Subcutaneous adipose tissue (tissue), 4 donors: ENCODE results near the gene TRAM2. TPM values are rescaled to one million over a fixed set of nuclear protein-coding genes. Genes with fewer than 3 reads are reported as not detected.

Experiments
- total RNA-seq, 4 donors: library from RNA; depleted of rRNA; stranded (reverse); fragments of >200 nt; gene quantifications; one replicate each; pipeline ENCODE4 v1.1.0, GENCODE V29; 2016
- TF ChIP-seq, protein P1 (sequence below): fragments of 450-650 bp; IDR thresholded peaks from one replicate; pipeline ENCODE4 v1.5.1; 2016; ENCODE audit warnings: low read depth, mild to moderate bottlenecking, control low read depth, antibody characterized with exemption, moderate library complexity

The TRAM2 gene
- total RNA-seq, 4 donors from 2014 or later = 18.3 to 39.1 (median 27.6) TPM

DNA sequence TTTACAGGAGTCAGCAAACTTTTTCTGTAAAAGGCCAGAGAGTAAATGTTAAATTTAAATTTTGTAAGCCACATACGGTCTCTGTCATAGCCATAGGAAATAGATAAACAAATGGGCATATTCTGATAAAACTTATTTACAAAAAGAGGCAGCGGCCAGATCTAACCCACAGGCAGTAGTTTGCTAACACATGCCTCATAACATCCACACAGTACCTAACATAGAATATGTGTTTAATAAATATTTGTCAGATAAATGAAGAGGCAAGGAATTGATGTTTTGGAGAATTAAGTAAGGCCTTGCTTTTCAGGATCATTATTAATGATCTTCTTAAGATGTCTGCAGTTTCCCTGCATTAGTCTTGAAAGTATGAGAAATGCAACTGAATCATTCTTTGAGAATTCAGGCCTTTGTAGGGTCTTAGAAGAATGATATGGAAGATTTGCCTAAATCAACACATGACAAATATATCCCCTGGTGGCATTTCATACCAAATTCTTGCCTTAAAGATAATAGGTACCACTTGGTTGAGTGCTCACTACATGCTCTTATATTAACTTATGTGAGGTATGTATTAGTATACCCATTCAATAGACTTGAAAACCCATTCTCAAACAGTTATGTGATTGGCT is 39.3 kb upstream of the TRAM2 start:
- TF ChIP-seq, protein P1, sequence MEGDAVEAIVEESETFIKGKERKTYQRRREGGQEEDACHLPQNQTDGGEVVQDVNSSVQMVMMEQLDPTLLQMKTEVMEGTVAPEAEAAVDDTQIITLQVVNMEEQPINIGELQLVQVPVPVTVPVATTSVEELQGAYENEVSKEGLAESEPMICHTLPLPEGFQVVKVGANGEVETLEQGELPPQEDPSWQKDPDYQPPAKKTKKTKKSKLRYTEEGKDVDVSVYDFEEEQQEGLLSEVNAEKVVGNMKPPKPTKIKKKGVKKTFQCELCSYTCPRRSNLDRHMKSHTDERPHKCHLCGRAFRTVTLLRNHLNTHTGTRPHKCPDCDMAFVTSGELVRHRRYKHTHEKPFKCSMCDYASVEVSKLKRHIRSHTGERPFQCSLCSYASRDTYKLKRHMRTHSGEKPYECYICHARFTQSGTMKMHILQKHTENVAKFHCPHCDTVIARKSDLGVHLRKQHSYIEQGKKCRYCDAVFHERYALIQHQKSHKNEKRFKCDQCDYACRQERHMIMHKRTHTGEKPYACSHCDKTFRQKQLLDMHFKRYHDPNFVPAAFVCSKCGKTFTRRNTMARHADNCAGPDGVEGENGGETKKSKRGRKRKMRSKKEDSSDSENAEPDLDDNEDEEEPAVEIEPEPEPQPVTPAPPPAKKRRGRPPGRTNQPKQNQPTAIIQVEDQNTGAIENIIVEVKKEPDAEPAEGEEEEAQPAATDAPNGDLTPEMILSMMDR = no peak

DNA sequence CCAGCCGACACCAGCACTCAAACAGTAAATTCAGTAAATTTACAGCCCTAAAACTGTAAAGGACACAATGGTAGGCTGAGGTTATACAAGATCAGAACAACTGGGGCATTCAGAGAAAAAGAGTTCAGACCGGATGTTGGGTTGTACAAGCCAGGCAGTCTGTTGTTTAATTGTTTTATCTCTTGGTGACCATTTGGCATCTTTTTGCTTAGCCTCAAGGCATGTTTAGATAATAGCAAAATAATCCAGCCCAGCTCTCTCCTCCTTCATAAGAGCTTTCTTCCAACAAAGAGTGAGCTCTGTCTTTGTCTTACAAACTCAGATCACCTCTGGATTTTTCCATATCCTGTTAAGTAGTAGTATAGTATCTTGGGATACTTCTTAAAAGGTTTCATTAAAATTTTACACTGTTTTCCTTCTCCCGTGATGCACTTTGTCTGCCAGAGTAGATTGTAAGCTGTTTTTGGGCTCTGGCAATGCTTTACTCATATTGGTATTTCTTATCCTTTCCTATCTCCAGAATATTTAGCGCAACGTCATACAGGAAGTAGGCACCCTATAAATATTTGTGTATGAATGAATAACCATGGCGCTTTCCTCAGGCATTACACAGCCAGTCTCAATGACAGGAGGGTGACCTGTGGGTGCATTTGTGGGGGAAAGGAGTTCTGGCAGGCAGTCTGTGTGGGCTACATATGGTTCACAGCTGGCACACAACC is 35.6 kb upstream of the TRAM2 start:
- TF ChIP-seq, protein P1 = no peak

GRCh38 chr6:52611833-52612232 is 35.0 kb upstream of the TRAM2 start:
- TF ChIP-seq, protein P1 = no peak

GRCh38 chr6:52610745-52611355 is 34.0 kb upstream of the TRAM2 start:
- TF ChIP-seq, protein P1 = no peak

DNA sequence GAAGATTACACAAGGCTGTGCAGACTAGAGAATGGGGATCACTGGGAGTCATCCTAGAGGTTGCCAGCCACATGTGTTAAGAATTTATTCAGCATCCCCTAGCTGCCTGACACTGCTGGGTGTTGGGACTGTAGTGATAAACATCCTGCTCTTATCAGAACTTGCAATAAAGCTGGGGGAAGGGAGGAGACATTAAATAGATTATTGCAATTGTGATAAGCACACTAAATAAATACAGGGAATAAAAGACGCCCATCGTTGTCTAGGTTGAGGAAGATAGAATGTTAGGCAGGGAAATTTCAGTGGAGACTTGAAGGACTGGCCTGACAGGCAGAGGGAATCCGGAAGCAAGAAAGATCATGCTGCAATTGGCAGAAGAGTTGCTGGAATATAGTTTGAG is 33.2 kb upstream of the TRAM2 start:
- TF ChIP-seq, protein P1 = no peak

DNA sequence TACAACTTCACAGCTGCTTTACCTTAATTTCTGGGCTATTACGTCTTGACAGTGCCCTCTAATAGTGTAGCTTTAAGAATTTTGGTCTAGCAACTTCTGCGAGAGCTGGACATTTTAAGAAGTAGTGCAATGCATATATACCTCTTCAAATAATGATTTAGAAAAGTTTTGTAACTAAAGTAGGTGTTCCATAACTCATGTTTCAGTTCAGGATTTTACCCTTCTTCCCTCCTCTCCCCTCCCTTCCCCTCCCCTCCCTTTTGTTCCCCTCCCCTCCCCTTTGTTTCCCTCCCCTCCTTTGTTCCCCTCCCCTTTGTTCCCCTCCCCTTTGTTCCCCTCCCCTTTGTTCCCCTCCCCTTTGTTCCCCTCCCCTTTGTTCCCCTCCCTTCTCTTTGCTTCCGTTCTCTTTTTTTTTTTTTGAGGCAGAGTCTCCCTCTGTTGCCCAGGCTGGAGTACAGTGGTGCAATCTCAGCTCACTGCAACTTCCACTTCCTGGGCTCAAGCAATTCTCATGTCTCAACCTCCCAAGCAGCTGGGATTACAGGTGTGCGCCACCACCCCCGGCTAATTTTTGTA is 28.8 kb upstream of the TRAM2 start:
- TF ChIP-seq, protein P1 = no peak

- TF ChIP-seq, protein P1 = no peak
These were observed 26.3 kb upstream of the TRAM2 start for GRCh38 chr6:52603000-52603795.
